ENCODE results near the gene PLCB4. TPM values are rescaled to one million over a fixed set of nuclear protein-coding genes. Genes with fewer than 3 reads are reported as not detected.

PLCB4 gene
- total RNA-seq, 2 donors from 2014 or later = 15.3 to 24.1 TPM

DNA sequence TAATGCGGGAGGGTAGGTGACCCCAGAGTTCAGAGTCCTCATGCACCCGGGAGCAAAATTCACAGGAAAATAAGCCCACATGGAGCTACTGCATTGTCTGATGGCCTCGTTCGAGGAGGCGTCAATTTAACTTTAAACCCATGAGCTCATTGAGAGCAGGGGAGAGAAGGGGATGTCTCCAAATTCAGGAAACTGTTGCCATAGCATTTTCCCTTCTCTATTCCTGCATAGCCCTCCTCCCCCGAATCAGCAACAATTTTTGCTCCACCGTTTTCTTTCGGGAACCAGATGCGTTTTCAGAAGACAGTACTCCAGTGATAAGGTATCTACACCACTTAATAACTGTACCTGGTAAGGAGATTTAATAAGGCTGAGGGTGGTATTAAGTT is 445.2 kb downstream of the PLCB4 start:
- Histone ChIP-seq H3K36me3 (no peaks in the 10 kb centered on the region), H3K27me3 (replicated peaks; ENCODE audit: insufficient read depth) (no peaks in the 10 kb centered on the region), H3K9me3 (no peaks in the 10 kb centered on the region), H3K4me3 (no peak overlapping the region), H3K27ac (no peak overlapping the region), H3K4me1 (ENCODE audit: control insufficient read depth in 1 of 2, low read depth in 2 of 2) (peaks cover 12 to 24% of the 10 kb centered on the region in 2 donors)
- ATAC-seq (ENCODE audit: insufficient number of reproducible peaks, low FRiP score, low read depth) (no peak), DNase-seq (ENCODE audit: low spot score) (no peak)
- TF ChIP-seq, protein P1, sequence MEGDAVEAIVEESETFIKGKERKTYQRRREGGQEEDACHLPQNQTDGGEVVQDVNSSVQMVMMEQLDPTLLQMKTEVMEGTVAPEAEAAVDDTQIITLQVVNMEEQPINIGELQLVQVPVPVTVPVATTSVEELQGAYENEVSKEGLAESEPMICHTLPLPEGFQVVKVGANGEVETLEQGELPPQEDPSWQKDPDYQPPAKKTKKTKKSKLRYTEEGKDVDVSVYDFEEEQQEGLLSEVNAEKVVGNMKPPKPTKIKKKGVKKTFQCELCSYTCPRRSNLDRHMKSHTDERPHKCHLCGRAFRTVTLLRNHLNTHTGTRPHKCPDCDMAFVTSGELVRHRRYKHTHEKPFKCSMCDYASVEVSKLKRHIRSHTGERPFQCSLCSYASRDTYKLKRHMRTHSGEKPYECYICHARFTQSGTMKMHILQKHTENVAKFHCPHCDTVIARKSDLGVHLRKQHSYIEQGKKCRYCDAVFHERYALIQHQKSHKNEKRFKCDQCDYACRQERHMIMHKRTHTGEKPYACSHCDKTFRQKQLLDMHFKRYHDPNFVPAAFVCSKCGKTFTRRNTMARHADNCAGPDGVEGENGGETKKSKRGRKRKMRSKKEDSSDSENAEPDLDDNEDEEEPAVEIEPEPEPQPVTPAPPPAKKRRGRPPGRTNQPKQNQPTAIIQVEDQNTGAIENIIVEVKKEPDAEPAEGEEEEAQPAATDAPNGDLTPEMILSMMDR (IDR thresholded peaks at IDR 0.05) = no peak

DNA sequence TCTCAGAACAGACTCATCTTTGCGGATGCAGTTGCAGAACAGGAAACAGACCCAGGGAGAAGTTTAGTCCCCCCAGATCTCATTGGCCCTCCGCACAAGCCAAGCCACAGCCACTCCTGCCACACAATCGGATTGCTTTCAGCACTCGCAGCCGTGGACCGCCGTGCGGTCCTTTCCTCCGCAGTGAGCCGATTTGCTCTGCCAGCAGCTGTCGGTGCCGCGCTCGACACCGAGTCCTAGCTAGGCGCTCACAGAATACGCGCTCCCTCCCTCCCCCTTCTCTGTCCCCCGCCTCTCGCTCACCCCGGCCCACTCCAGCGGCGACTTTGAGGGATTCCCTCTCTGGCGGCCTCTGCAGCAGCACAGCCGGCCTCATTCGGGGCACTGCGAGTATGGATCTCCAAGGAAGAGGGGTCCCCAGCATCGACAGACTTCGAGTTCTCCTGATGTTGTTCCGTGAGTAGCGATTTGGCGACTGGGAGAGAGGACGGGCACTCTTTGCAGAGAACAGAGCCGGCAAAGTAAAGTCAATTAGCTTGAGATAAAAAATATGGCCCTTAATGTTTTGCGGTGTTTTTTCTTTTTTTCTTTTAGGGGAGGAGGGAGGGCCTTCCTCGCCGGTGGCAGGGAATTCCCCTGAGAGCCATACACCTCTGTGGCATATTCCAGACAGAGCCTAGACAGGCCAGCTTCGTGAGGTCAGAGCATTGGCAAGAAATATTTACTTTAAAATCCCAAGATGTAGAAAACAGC is 445.8 kb downstream of the PLCB4 start, which contains the start of gene LAMP5:
Gene LAMP5, plus strand, starts transcription at position 130 of the 753 bp plus-strand sequence. Its CDS starts 263 bp downstream, at position 393.
- ATAC-seq (ENCODE audit: insufficient number of reproducible peaks, low FRiP score, low read depth) = no peak
- Histone ChIP-seq H3K4me3 (peak within 1 kb of the TSS; percentile 60), H3K27ac (no peak within 1 kb of the TSS), H3K4me1 (ENCODE audit: control insufficient read depth in 1 of 2, low read depth in 2 of 2) (peaks cover 12 to 24% of the 10 kb centered on the region in 2 donors), H3K27me3 (replicated peaks; ENCODE audit: insufficient read depth) (no peaks in the 10 kb centered on the region), H3K36me3 (no peaks in the 10 kb centered on the region), H3K9me3 (no peaks in the 10 kb centered on the region)
- TF ChIP-seq, protein P1 (IDR thresholded peaks at IDR 0.05) = no peak
- DNase-seq (ENCODE audit: low spot score) = no peak

DNA sequence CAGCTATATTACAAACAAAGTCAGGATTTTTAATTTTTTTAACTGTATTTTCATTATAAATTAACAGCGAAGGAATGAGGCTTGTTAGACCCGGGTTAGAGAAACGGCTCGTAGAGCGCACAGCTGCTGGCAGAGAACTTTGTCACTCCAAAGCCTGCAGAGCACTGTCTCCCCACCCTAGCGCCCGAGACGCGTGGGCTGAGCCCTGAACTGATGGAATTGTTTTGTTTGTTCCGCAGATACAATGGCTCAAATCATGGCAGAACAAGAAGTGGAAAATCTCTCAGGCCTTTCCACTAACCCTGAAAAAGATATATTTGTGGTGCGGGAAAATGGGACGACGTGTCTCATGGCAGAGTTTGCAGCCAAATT is 446.3 kb downstream of the PLCB4 start:
- Histone ChIP-seq H3K9me3 (no peaks in the 10 kb centered on the region), H3K4me1 (ENCODE audit: control insufficient read depth in 1 of 2, low read depth in 2 of 2) (peaks cover 12 to 24% of the 10 kb centered on the region in 2 donors), H3K36me3 (no peaks in the 10 kb centered on the region), H3K27me3 (replicated peaks; ENCODE audit: insufficient read depth) (no peaks in the 10 kb centered on the region), H3K27ac (no peak overlapping the region), H3K4me3 (peak overlapping the region; percentile 60)
- no peak for ATAC-seq (ENCODE audit: insufficient number of reproducible peaks, low FRiP score, low read depth)
- TF ChIP-seq, protein P1 (IDR thresholded peaks at IDR 0.05) = no peak
- no peak for DNase-seq (ENCODE audit: low spot score)

DNA sequence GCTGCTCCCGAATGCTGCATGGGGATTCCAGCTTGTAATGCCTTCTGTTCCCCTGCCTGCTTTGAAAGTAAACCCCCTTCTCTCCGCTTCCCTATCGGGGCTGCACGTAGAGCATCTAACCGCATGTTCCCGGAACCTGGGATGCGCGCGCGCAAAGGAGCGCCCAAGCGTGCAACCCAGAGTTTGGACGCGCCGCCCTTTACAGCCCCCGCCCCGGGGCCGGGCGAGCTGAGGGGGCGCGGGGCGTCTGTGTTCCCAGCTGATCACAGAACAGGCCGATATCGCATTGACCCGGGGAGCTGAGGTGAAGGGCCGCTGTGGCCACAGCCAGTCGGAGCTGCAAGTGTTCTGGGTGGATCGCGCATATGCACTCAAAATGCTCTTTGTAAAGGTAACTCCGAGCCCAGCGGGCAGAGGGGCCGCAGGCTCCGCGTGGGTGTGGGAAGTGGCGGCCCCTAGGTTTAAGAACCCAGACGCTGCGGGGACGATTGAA is 446.9 kb downstream of the PLCB4 start:
- peak overlapping the region; percentile 60 for H3K4me3 ChIP-seq

DNA sequence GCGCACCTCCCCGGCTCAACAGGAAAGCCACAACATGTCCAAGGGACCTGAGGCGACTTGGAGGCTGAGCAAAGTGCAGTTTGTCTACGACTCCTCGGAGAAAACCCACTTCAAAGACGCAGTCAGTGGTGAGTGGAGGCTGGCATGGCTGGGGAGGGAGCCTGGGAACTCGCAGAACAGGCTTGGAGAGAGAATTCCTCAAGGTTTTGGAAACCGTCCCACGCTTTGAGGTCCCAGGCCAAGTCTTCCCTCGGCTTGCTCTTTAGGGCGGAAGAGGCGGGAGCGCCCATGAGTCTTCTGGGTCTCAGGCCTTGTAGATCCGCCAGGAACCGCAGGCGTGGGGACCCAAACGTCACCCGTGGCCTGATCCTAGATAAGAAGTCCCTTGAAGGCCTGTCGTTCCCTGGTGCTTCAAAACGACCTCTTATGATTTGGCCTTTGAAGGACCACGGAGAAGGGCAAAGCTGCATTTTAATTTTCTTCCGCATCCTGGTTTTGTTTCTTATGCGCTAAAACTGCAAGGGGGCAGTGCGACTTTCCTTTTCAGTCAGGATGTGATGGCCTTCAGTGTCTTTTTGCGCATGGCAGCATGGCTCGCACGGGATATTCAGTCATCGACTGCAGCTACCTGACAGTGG is 447.5 kb downstream of the PLCB4 start:
- peak overlapping the region; percentile 60 for H3K4me3 ChIP-seq
- ATAC-seq (ENCODE audit: insufficient number of reproducible peaks, low FRiP score, low read depth) (no peak), DNase-seq (ENCODE audit: low spot score) (no peak)
- H3K27ac ChIP-seq = no peak overlapping the region
- H3K36me3 ChIP-seq = no peaks in the 10 kb centered on the region
- TF ChIP-seq, protein P1 (IDR thresholded peaks at IDR 0.05) = no peak
- no peaks in the 10 kb centered on the region for H3K9me3 ChIP-seq
- H3K4me1 ChIP-seq (ENCODE audit: control insufficient read depth in 1 of 2, low read depth in 2 of 2) = peaks cover 12 to 24% of the 10 kb centered on the region in 2 donors
- no peaks in the 10 kb centered on the region for H3K27me3 ChIP-seq (replicated peaks; ENCODE audit: insufficient read depth)

More for the DNA sequence above, 446.9 kb downstream of the PLCB4 start:
- ATAC-seq (ENCODE audit: insufficient number of reproducible peaks, low FRiP score, low read depth) = no peak
- Histone ChIP-seq H3K36me3 (no peaks in the 10 kb centered on the region), H3K9me3 (no peaks in the 10 kb centered on the region), H3K4me1 (ENCODE audit: control insufficient read depth in 1 of 2, low read depth in 2 of 2) (peaks cover 12 to 24% of the 10 kb centered on the region in 2 donors), H3K27me3 (replicated peaks; ENCODE audit: insufficient read depth) (no peaks in the 10 kb centered on the region), H3K27ac (no peak overlapping the region)
- TF ChIP-seq, protein P1 (IDR thresholded peaks at IDR 0.05) = no peak
- no peak for DNase-seq (ENCODE audit: low spot score)

Data from thoracic aorta (tissue), 2 donors.